Fibroblast of upper back skin (primary cell): ENCODE data around the gene MFSD6.
"Not testable (repeated sequence)": the region's sequence is repeated elsewhere in the genome, so short reads cannot be mapped to it uniquely, and the experiment has no call there.

ENCODE experiments used
- DNase-seq: peaks from one replicate; pipeline ENCODE4 v3.0.0-alpha.2; 2013

MFSD6 gene

DNA sequence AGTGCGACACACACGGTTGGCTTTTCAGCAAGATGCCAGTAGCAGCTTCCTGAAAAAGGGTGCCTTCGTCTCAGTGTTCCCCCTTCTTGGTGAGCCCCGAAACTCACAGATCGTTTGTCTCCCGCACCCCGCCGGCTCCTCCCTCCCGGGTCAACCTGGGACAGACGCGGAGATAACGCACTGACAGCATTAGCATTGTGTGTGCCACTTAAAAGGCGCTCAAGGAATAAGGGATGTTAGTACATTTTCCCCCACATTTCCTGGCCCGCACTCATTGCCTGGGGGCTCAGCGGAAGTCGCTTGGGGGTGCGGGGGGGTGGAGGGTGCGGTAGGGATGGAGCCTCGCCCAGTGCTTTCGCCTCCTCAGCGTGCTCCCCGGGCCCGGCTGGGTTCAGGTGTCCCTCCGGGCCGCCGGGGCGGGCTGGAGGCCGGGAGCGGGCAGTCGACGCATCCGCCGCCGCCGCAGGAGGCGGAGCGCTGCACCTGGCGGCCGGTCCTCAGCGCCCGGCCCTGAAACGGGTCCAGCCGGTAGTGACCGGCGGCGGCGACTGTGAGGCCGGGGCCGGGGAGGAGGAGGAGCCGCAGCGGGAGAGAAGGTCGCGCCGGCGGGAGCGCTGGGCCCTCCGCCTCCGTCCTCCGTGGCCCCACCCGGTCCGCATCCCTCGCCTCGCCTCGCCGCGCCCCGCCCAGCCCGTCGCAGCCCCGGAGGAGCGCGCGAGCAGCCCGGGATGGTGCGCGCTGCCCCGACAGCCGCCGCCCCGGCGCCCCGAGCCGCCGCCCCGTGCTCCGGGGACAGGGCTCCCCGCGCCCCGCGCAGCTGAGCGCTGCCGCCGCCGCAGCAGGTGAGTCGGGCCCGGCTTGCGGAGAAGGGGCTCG lies at the start of gene MFSD6:
TSS of gene MFSD6 (plus strand) at position 694 of the 876 bp plus-strand sequence. CDS start 27,675 bp downstream, outside the sequence.
- DNase-seq = no peak

DNA sequence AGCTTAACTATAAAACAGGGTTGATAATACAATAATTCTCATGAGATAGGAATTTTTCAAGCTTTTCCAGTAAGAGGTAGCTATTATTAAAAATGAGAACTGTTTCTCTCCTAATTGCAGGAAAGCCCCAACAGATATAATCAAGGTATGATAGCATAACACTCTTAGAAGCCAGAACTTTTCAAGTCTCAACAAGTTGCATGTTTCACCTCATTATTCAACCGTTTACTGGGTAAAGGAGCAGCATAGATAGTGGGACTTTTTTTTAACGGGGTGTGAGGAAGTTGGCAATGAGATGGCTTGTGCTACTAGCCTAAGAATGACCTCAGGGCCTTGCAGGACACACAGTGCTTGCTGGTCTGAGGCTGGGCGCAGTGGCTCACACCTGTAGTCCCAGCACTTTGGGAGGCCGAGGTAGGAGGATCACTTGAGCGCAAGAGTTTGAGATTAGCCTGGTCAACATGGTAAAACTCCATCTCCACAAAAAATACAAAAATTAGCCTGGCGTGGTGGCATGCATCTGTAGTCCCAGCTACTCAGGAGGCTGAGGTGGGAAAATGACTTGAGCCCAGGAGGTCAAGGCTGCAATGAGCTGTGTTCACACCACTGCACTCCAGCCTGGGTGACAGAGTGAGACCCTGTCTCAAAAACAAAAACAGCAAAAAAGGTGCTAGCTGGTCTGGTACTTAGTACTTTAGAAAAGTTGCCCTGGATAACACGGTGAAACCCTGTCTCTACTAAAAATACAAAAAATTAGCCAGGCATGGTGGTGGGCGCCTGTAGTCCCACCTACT lies 49.3 kb upstream of the MFSD6 start:
- DNase-seq = not testable (repeated sequence)

DNA sequence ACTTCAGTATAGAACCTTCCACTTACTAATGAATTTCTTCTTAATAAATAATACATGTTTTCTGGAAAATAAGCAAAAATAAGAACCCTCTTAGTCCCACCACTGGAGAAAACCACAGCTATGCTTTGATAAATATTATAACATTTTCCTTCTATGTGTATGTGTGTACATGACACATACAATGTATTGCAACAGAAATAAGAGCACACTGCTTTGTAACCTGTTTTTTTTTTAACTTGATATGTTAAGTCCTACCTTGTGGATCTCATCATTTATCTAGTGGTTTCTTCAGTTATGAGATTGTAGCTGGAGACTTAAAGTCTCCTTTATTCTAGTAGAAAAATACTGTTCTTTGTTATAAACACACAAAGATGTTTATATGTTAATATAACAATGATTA lies 47.6 kb upstream of the MFSD6 start:
- no peak for DNase-seq

DNA sequence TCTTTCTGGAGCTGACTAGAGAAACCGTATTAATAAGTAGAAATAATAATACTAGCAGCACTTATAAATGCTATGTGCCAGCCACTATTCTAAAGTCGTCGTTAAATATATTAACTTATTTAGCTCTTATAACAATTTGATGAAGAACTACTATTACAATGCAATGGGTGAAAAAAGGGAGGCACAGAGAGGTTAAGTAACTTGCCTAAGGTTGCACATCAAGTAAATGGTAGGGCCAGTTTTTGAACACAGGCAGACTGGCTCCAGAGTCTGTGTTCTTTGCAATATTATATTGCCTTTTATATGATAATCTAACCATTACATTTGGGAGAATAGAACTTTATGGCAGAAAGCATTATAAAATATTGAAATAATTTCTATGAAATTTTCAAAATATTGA lies 47.2 kb upstream of the MFSD6 start:
- no peak for DNase-seq

DNA sequence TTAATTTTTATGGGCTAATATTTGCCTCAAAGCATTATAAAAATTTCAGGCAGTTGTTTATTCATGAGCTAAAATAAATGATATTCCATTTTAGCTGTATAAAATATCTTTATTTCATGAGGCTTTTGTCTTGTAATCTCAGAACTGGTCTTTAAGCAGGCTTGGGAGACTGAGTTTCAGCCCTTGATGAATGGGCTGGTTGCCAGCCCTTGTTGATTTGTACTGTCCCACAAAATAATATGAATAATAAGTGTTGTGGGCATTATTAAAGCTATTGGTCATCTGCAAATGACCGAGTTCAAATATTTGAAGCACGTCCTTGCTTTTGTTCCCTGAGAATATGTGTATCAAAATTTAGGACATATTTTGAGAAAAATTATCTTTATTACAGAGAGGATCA lies 46.6 kb upstream of the MFSD6 start:
- DNase-seq = no peak

DNA sequence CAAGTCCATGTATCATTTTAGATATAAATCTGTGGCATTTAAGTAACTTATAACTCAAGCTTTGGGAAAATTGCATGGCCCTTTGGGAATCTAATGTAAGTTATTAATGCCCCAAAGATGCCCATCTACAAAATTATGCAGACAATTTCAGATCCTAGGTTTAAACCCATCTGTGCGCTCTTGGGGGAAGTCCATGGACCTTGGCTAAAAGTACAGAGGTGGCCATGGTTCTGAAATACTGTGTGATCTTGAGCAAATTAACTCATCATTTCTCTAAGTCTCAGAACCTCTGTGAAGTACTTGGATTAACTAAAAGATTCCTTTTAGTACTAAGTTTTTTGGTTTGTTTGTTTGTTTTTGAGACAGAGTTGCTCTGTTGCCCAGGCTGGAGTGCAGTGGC lies 45.3 kb upstream of the MFSD6 start:
- no peak for DNase-seq

DNA sequence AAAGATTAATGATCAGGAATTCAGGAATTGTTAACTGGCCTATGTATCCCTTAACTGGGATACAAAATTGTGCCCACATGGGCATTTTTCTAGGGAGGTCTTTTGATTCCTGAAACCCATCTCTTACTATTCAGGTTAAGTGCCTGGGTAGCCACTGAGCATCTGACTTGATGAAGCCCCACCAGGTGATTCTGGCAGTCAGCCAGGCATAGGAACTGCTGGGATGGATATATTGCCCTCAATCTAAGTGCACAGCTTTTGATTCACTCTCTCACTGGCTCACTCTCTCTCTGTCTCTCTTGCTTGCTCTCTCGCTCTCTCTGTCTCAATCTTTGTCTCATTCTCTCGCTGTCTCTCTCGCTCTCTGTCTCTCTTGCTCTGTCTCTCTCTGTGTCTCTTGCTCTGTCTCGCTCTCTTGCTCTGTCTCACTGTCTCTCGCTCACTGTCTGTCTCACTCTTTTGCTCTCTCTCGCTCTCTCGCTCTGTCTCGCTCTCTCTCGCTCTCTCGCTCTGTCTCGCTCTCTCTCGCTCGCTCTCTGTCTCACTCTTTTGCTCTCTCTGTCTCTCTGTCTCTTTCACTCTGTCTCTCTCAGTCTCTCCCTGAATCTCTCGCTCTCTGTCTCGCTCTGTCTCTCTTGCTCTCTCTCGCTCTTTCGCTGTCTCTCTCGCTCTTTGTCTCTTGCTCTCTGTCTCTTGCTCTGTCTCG lies 42.5 kb upstream of the MFSD6 start:
- no peak for DNase-seq

DNA sequence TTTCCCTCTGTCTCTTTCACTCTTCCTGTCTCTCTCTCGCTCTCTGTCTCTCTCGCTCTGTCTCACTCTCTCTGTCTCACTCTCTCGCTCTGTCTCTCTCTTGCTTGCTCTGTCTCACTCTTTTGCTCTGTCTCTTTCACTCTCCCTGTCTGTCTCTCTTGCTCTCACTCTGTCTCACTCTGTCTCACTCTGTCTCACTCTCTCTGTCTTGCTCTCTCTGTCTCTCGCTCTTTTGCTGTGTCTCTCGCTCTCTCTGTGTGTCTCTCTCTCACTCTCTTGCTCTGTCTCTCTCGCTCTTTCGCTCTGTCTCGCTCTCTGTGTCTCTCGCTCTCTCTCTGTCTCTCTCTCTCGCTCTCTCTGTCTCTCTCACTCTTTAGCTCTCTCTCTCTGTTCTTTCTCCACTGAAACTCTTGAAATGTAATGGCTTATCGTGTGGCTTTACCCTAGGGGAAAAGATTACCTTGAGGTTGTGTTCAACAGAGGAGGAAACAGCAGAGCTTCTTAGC lies 41.9 kb upstream of the MFSD6 start:
- DNase-seq = no peak

DNA sequence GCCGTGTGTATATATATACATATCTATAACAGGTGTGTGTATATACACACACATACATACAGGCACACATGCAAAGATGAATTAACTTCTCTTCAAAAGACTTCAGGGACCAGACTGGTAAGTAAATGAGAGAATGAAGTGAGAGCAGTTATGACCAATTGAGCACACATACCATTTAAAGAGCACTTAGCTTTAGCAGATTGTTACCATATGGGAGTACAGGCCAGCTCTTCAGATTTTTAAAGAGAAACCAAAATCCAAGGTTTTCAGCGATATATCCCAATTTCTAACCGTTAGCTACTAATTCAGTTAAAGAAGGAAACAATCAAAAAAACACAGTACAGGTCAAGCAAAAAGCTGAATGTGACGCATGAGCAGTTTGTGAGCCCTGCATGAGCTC lies 41.1 kb upstream of the MFSD6 start:
- DNase-seq = no peak

DNA sequence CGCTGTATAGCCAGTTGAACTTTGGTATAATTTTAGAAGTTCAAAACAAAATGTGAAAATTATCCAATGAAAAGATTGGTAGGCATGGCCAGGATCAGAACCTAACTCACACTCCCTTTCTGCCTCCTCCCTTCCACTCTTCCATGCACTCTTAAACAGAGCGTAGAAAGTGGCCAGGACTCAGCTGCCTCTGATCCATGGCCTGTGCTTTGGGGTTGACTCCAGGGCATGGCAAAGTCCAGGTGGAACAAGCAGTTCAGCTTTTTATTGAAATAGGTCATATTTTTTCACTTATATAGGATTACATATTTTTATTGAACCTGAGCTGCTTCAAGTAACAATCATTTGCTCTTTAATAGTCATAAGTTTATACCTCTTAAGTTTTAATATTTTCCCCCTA lies 38.5 kb upstream of the MFSD6 start:
- DNase-seq = no peak

DNA sequence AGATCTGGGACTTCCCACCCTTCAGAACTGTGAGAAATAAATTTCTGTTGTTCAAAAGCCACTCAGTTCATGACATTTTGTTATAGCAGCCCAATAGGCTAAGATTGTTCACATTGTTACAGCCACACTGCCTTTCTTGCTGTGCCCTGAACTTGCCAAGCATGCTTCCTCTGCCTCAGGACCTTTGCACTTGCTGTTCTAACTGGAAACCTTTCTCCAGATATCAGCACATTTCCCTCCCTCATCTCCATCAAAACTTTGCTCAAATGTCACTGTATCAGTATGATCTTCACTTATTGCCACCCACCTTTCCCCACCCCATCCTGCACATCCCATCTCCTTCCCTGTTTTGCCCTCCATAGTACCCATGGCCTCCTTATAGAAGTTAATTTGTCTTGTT lies 32.1 kb upstream of the MFSD6 start:
- DNase-seq = no peak

DNA sequence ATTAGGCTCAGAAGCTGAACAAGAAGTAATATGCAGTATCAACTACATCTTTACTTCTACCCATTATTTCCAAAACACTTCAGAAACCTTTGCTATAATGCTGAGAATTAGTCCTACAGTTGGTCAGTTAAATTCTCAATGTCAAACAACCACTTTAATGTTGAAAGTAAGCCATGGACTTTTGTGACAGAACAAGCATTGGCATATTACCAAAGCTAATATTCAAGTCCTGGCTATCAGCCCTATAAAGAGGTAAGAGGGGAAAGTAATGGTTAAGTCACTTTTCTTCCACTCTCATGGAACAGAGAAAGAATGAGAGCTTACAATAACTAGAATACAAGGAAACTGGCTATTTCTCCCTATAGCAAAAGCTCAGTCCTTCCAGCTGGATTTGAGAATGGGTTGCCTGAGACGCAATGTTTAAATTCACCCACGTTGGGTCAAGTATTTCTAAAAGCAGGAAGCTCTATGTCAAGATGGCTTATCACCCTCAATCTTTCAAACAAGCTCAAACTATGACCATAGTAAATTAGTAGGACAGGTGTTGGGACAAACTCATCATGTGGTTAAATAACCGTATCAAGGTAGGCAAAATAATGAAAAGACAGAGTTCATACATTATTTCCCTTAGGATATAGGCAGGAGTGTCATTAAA lies 31.4 kb upstream of the MFSD6 start:
- no peak for DNase-seq

DNA sequence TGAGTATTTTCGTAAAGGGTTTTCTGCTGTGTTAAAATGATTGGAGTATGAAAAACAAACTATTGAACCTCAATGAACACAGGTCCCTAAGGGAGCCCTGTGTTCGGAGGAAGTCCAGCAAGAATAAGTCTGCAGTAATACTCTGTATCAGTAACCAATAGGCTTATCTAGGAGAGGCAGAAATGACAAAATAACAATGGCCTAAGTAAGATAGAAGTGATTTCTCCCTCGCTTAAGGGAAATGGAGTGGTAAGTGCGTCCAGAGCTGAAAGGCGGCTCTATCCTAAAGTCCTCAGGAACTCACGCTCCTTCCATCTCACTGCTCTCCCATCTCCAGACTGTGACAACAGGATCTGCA lies 29.3 kb upstream of the MFSD6 start:
- DNase-seq = no peak

DNA sequence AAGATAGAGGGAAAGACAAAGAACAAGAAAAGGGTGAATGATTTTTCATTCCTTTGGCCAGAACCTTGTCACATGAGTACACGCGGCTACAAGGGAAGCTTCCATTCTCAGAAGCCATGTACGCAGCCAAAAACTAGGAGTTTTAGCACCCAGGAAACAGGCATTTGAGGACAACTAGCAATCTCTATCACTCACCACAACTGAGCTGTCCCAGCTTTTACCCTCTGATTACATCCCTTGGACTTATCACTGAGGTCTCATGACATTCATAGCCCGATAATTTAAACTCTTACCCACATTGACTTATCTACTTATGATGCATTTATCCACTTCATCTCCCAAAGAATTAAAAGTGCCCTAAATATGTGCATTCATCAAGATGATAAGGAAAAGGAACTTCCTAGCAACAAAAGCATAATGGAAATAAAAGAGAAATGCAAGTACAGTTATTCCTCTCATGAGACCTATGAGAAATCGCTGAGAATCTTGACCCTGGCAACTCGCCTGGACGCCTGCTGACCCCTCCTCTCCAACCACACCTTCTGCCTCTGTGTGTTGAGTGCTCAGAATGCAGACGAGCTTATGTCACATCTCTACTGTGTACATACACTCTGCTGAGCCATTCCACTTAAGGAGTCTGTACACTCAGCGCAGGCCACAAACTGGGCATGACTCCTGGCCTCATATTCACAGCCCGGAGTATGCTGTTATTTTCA lies 28.7 kb upstream of the MFSD6 start:
- peak; percentile 83 for DNase-seq

DNA sequence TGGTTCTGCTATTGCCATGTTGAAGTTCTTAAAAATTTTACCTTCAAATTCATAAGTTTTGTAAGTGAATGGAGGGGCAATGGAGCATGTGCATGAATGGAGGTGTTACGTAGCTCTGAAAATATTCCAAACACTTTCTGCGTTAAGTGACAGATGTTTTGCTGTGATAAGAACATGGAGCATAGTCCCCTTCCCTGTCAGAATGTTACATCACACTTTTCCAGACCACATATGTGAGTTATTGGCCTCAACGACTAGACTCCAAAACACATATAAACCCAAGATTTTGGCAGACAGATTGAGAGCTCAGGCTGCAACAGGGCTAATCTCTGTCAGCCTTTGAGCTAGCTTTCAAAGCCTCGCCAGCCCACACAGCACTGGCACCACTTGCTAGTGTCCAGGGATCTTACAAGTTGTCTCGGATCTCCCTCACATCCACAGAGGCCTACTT lies 27.2 kb upstream of the MFSD6 start:
- DNase-seq = peak; percentile 21

DNA sequence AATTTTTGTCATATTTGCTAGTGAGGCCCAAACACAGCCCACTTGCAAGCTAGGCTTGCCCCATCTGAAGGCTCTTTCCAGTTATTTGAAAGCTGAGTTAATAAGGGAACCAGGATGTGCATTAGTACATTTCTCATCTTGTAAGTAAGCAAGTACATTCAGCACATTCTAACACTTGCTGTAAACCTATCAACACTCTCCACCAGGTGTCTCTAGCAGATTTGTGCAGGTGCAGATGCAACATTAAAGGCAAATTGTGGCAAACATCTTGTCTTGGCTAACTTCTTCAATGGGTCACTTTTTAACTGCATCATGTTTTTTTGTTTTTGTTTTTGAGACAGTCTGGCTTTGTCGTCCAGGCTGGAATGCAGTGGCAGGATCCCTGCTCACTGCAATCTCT lies 25.3 kb upstream of the MFSD6 start:
- peak; percentile 32 for DNase-seq

DNA sequence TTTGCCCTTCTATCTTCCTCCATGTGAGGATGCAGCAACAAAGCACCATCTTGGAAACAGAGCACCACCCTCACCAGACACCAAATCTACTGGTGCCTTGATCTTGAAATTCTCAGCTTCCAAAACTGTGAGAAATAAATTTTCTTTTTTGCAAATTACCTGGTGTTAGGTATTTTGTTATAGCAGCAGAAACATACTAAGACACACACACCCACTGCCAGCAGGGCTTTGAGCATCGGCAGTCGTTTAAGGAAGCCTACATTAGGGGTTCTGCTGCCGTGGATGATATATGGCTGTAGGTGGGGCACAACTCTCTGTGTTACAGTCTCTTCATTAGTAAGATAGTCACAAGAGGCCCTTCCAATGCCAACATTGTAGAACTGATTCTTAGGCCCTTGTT lies 20.7 kb upstream of the MFSD6 start:
- no peak for DNase-seq

DNA sequence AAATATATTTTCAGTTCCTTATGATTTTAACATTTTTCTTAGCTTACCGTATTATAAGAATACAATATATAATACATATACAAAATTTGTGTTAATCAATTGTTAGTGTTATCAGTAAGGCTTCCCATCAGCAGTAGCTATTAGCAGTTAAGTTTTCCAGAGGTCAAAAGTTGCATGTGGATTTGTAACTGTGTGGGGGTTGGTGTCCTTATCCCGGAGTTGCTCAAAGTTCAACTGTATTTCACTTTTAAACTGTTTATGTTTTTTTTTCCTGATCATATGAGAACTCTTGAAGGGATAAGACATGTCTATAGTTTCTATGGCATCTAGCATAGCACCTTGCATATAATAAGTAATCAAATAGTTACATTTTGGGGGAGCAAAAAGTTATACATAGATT lies 11.9 kb upstream of the MFSD6 start:
- DNase-seq = no peak

DNA sequence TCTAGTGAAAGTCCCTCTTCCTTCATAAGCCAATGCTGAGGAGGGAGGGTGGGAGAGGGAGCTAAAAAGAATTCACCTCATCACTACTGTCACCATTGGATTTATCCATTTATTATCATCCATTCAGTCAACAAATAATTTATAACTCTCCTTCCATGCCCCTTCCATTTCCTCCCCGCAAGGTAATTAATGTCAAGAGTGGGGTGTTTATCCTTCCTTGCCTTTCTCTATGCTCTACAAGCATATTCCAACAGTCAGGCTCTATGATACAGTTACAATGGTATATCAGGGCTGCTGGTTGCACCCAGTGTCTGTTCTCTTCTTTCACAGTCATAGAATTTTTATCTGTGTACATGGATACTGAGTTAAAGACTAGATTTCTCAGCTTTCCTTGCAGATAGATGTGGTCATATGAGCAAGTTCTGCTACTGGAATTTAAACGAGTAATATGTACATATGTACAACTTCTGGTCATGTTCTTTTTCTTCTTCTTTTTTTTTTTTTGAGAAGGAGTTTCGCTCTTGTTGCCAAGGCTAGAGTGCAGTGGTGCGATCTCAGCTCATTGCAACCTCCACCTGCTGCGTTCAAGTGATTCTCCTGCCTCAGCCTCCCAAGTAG lies 5.1 kb upstream of the MFSD6 start:
- no peak for DNase-seq

DNA sequence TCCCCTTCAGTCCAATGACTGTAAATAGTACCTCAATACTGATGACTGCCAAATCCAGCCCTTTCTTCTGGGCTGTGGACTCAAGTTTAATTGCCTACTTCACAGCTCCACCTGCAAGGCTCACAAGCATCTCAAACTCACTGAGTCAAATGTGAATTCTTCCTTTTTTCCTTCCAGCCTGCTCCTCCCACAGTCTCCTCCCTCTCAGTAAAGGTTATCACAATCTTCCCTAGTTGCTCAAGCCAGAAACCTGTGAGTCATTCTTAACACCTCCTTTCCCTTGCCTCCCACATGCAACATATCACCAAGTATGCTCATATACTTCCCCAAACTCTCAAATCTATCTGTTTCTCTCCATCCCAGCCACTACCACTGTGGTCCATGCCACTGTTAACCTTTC lies 3.7 kb upstream of the MFSD6 start:
- peak; percentile 29 for DNase-seq

DNA sequence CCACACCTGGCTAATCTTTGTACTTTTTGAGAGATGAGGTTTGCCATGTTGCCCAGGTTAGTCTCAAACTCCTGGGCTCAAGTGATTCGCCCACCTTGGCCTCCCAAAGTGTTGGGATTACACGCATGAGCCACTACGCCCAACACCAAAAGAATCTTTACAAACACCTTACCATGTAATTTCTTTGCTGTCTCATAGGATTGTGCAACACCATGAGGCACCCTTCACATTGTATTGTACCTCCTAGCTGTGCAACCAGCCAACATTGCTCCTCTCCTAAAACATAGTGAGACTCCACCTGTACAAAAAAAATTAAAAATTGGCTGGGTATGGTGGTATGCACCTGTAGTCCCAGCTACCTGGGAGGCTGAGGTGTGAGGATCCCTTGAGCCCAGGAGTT lies 3.1 kb upstream of the MFSD6 start:
- DNase-seq = no peak

DNA sequence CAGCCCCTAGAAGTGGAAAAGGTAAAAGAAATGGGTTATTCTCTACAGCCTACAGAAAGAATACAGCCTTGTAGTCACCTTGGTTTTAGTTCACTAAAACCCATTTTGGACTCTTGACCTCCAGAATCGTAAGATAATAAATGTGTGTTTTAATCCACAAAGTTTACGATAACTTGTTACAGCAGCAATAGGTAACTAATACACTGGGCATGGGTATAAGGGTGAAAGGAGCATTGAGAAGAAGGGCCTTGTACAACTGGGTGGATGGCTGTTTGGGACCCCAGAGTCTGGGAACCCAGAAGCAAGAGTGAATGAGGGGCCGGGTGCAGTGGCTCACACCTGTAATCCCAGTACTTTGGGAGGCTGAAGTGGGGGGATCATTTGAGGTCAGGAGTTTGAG lies 2.2 kb upstream of the MFSD6 start:
- no peak for DNase-seq
